ENCODE data around the gene AHNAK.

Gene AHNAK

DNA sequence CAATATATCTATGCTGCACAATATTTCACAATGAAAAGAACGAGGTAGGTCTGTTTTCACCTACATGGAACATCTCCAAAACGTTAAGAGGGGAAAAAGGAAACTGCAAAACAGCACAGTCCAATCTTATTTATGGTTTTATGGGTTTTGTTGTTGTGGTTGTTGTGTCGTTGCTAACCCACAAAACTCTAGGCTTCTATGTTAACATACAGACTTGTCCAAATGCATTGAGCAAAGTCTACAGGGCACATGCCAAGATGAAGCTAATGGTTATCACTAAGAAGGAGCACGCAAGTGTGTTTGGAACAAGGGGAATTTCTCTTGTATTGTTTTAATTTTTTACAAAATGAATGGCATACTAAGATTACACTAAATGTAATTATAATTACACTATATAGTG lies 48.6 kb downstream of the AHNAK start:
- Histone ChIP-seq H3K9ac (ENCODE audit: low read length) (no peak overlapping the region), H3K27ac (ENCODE audit: low read depth, low read length, poor library complexity, severe bottlenecking) (no peak overlapping the region), H3K4me3 (ENCODE audit: low read depth, low read length, poor library complexity, severe bottlenecking) (no peak overlapping the region), H2AFZ (ENCODE audit: low read length) (no peak overlapping the region), H3K4me1 (ENCODE audit: insufficient read depth, low read length, severe bottlenecking) (peaks cover 7% of the 10 kb centered on the region), H4K20me1 (ENCODE audit: insufficient read depth, low read length) (no peaks in the 10 kb centered on the region), H3F3A (ENCODE audit: insufficient read depth, low read length) (no peaks in the 10 kb centered on the region), H3K79me2 (ENCODE audit: insufficient read depth, low read length) (no peaks in the 10 kb centered on the region), H3K4me2 (ENCODE audit: low read length) (no peak overlapping the region), H3K27me3 (ENCODE audit: insufficient read depth, low read length) (no peaks in the 10 kb centered on the region), H3K9me2 (ENCODE audit: low read depth, low read length) (no peaks in the 10 kb centered on the region), H3K36me3 (ENCODE audit: insufficient read depth, low read length) (no peaks in the 10 kb centered on the region), H3K9me3 (ENCODE audit: low read length) (no peaks in the 10 kb centered on the region)
- no peak for TF ChIP-seq EZH2 (IDR thresholded peaks at IDR 0.05; ENCODE audit: borderline replicate concordance, low read length)
- TF ChIP-seq, protein P1, sequence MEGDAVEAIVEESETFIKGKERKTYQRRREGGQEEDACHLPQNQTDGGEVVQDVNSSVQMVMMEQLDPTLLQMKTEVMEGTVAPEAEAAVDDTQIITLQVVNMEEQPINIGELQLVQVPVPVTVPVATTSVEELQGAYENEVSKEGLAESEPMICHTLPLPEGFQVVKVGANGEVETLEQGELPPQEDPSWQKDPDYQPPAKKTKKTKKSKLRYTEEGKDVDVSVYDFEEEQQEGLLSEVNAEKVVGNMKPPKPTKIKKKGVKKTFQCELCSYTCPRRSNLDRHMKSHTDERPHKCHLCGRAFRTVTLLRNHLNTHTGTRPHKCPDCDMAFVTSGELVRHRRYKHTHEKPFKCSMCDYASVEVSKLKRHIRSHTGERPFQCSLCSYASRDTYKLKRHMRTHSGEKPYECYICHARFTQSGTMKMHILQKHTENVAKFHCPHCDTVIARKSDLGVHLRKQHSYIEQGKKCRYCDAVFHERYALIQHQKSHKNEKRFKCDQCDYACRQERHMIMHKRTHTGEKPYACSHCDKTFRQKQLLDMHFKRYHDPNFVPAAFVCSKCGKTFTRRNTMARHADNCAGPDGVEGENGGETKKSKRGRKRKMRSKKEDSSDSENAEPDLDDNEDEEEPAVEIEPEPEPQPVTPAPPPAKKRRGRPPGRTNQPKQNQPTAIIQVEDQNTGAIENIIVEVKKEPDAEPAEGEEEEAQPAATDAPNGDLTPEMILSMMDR (IDR thresholded peaks at IDR 0.05; ENCODE audit: low read length) = no peak

DNA sequence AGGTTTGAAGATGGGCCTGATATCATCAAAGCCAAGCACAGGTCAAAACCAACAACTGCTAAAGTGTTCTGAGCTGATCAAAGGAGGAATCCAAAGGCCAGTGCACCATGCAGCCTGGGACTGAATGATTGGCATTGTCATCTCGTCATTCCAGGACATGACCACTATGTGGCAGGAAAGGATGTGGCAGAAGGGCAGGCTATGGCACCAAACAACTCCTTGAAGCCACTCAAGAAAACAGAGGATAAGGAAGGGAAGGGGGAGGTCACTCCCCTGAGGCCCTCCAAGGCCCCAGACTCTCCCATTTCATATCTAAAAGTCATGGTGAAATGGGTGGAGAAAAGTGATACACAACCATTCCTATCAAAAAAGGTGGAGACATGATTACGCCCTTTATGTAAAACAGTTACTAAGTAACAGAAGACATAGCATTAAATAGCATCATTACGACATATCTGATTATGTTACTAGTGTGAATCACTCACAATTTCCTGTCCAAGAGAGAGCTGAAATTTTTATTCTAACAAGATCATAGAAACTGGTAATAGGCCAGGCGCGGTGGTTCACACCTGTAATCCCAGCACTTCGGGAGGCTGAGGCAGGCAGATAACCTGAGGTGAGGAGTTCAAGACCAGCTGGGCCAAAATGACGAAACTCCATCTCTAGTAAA lies 49.3 kb downstream of the AHNAK start:
- no peaks in the 10 kb centered on the region for H3K79me2 ChIP-seq (ENCODE audit: insufficient read depth, low read length)
- no peak overlapping the region for H3K4me3 ChIP-seq (ENCODE audit: low read depth, low read length, poor library complexity, severe bottlenecking)
- H3K27ac ChIP-seq (ENCODE audit: low read depth, low read length, poor library complexity, severe bottlenecking) = no peak overlapping the region
- no peak overlapping the region for H3K4me2 ChIP-seq (ENCODE audit: low read length)
- no peak overlapping the region for H3K9ac ChIP-seq (ENCODE audit: low read length)
- no peak for TF ChIP-seq EZH2 (IDR thresholded peaks at IDR 0.05; ENCODE audit: borderline replicate concordance, low read length)
- TF ChIP-seq, protein P1 (IDR thresholded peaks at IDR 0.05; ENCODE audit: low read length) = no peak; the same call in 1 of the 2 replicates
- peaks cover 7% of the 10 kb centered on the region for H3K4me1 ChIP-seq (ENCODE audit: insufficient read depth, low read length, severe bottlenecking)
- no peaks in the 10 kb centered on the region for H3K27me3 ChIP-seq (ENCODE audit: insufficient read depth, low read length)
- no peaks in the 10 kb centered on the region for H3K9me3 ChIP-seq (ENCODE audit: low read length)
- no peaks in the 10 kb centered on the region for H3K9me2 ChIP-seq (ENCODE audit: low read depth, low read length)
- H3K36me3 ChIP-seq (ENCODE audit: insufficient read depth, low read length) = no peaks in the 10 kb centered on the region
- H3F3A ChIP-seq (ENCODE audit: insufficient read depth, low read length) = no peaks in the 10 kb centered on the region
- H2AFZ ChIP-seq (ENCODE audit: low read length) = no peak overlapping the region
- no peaks in the 10 kb centered on the region for H4K20me1 ChIP-seq (ENCODE audit: insufficient read depth, low read length)

DNA sequence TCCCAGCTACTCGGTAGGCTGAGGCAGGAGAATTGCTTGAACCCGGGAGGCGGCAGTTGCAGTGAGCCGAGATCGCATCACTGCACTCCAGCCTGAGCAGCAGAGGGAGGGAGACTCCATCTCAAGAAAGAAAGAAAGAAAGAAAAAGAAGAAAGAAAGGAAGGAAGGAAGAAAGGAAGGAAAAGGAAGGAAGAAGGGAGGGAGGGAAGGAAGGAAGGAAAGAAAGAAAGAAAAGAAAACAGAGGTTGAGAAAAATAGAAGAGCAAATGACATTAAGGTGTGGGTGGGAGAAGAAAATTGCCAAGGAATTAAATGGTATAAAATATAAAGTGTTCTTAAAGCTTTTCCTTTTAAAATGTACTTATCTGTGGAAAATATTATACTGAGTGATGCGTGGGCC lies 49.9 kb downstream of the AHNAK start:
- Histone ChIP-seq H3K4me3 (ENCODE audit: low read depth, low read length, poor library complexity, severe bottlenecking) (no peak overlapping the region), H2AFZ (ENCODE audit: low read length) (no peak overlapping the region), H3K79me2 (ENCODE audit: insufficient read depth, low read length) (no peaks in the 10 kb centered on the region), H3K9me3 (ENCODE audit: low read length) (no peaks in the 10 kb centered on the region), H3K9ac (ENCODE audit: low read length) (no peak overlapping the region), H3K27me3 (ENCODE audit: insufficient read depth, low read length) (no peaks in the 10 kb centered on the region), H3K4me2 (ENCODE audit: low read length) (no peak overlapping the region), H3K36me3 (ENCODE audit: insufficient read depth, low read length) (no peaks in the 10 kb centered on the region), H3F3A (ENCODE audit: insufficient read depth, low read length) (no peaks in the 10 kb centered on the region), H4K20me1 (ENCODE audit: insufficient read depth, low read length) (no peaks in the 10 kb centered on the region), H3K9me2 (ENCODE audit: low read depth, low read length) (no peaks in the 10 kb centered on the region), H3K4me1 (ENCODE audit: insufficient read depth, low read length, severe bottlenecking) (peaks cover 7% of the 10 kb centered on the region), H3K27ac (ENCODE audit: low read depth, low read length, poor library complexity, severe bottlenecking) (no peak overlapping the region)
- no peak for TF ChIP-seq EZH2 (IDR thresholded peaks at IDR 0.05; ENCODE audit: borderline replicate concordance, low read length)
- TF ChIP-seq, protein P1 (IDR thresholded peaks at IDR 0.05; ENCODE audit: low read length) = no peak
